GM12878 (cell line): ENCODE data around the gene FCRL6.

Experiments
- EP300 ChIP-seq, 2 experiments: fragments of 150-350 bp in 1 of 2; IDR thresholded peaks; 2 replicates each; pipeline ENCODE4 v1.6.1; 2011 to 2012; ENCODE audit warnings: low read depth in 2 of 2, low read length in 2 of 2, borderline replicate concordance in 1 of 2, improper control_type of control experiment in 1 of 2, inconsistent platforms in 1 of 2; ENCODE audit not compliant: control insufficient read depth in 1 of 2
- EZH2 ChIP-seq: IDR thresholded peaks from 2 replicates; pipeline ENCODE4 v1.6.1; 2012; ENCODE audit warnings: low read depth, mild to moderate bottlenecking, control low read depth, inconsistent platforms, low read length, borderline replicate concordance; ENCODE audit not compliant: control insufficient read depth
- GABPA ChIP-seq: IDR thresholded peaks from 2 replicates; pipeline ENCODE4 v1.6.1; 2014; ENCODE audit warnings: antibody characterized with exemption, low read depth, mild to moderate bottlenecking, inconsistent platforms
- POLR2A ChIP-seq: IDR thresholded peaks from 2 replicates; pipeline ENCODE4 v1.6.1; 2011; ENCODE audit warnings: low read depth, mild to moderate bottlenecking, low read length
- POLR2AphosphoS5 ChIP-seq: IDR thresholded peaks from 2 replicates; pipeline ENCODE4 v1.6.1; 2011; ENCODE audit warnings: mild to moderate bottlenecking, low read length, inconsistent platforms
- SMAD5 ChIP-seq: IDR thresholded peaks from 2 replicates; pipeline ENCODE4 v1.6.1; 2016; ENCODE audit warnings: antibody characterized with exemption, low read depth
- STAT1 ChIP-seq: fragments of 450-650 bp; conservative IDR thresholded peaks from 2 replicates; pipeline ENCODE4 v1.6.1; 2014; ENCODE audit warnings: antibody characterized with exemption, mild to moderate bottlenecking
- TCF12 ChIP-seq: IDR thresholded peaks from 2 replicates; pipeline ENCODE4 v1.6.1; 2011; ENCODE audit warnings: low read depth, mild to moderate bottlenecking, low read length
- ZNF274 ChIP-seq: IDR thresholded peaks from one replicate; pipeline ENCODE4 v1.8.0; 2011; ENCODE audit not compliant: insufficient read length, insufficient read depth
- TF ChIP-seq, protein P1 (sequence below), 3 experiments: IDR thresholded peaks in 2 of 3; conservative IDR thresholded peaks in 1 of 3; 2 replicates each; pipeline ENCODE4 v1.5.1; 2011; ENCODE audit warnings: low read depth in 3 of 3, low read length in 3 of 3, mild to moderate bottlenecking in 3 of 3, control low read depth in 2 of 3, moderate library complexity in 2 of 3, inconsistent platforms in 1 of 3, mixed read lengths in 1 of 3; ENCODE audit not compliant: control insufficient read depth in 2 of 3, insufficient read depth in 1 of 3; ENCODE audit errors: extremely low read depth in 1 of 3

DNA sequence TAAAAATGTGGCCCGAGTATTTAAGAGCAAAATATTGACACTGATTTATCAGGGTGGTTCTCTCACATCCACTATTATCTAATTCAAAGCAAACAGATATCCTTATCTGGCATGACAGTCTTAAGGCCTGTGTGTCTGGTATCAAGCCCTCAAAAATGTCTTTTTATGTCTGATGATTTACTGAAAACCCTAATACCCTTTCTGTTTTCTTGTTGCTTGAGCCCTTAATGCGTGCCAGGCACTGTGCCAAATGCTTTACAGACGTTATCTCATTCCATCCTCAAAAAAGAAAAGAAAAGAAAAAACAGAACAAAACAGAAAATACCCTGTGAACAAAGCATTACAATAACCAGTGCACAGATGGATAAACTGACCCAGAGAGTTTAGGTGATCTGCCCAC, 15.7 kb upstream of the FCRL6 start:
- TF ChIP-seq POLR2A = no peak
- TF ChIP-seq GABPA = no peak
- no peak for TF ChIP-seq POLR2AphosphoS5
- no peak for TF ChIP-seq EP300 (IDR thresholded peaks at IDR 0.05; ENCODE audit: borderline replicate concordance in 1 of 2, control insufficient read depth in 1 of 2, low read depth in 2 of 2, low read length in 2 of 2)
- TF ChIP-seq ZNF274 = no peak
- no peak for TF ChIP-seq TCF12
- no peak for TF ChIP-seq SMAD5
- TF ChIP-seq EZH2 = no peak
- no peak for TF ChIP-seq STAT1
- TF ChIP-seq, protein P1, sequence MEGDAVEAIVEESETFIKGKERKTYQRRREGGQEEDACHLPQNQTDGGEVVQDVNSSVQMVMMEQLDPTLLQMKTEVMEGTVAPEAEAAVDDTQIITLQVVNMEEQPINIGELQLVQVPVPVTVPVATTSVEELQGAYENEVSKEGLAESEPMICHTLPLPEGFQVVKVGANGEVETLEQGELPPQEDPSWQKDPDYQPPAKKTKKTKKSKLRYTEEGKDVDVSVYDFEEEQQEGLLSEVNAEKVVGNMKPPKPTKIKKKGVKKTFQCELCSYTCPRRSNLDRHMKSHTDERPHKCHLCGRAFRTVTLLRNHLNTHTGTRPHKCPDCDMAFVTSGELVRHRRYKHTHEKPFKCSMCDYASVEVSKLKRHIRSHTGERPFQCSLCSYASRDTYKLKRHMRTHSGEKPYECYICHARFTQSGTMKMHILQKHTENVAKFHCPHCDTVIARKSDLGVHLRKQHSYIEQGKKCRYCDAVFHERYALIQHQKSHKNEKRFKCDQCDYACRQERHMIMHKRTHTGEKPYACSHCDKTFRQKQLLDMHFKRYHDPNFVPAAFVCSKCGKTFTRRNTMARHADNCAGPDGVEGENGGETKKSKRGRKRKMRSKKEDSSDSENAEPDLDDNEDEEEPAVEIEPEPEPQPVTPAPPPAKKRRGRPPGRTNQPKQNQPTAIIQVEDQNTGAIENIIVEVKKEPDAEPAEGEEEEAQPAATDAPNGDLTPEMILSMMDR (IDR thresholded peaks at IDR 0.05 in 2 of 3, conservative IDR thresholded peaks at IDR 0.05 in 1 of 3; ENCODE audit: control insufficient read depth in 2 of 3, extremely low read depth in 1 of 3, insufficient read depth in 1 of 3, low read depth in 3 of 3, low read length in 3 of 3) = no peak
